Measurements from ENCODE around the gene KRTAP15-1. TPM values are rescaled to one million over a fixed set of nuclear protein-coding genes. Genes with fewer than 3 reads are reported as not detected.

The KRTAP15-1 gene
- total and polyA plus RNA-seq, 11 donors = not detected

GRCh38 chr21:30478004-30478403, 37.9 kb downstream of the KRTAP15-1 start:
- H3K4me3 ChIP-seq = no peak overlapping the region
- DNase-seq = no peak
- TF ChIP-seq POLR2A (IDR thresholded peaks at IDR 0.05) (no peak), CTCF (IDR thresholded peaks at IDR 0.05) (no peak)
- no peaks in the 10 kb centered on the region for H3K9me3 ChIP-seq
- peak overlapping the region in 3 of 12 donors; percentile 32 to 70 (median 53) for H3K27ac ChIP-seq
- no peaks in the 10 kb centered on the region for H3K27me3 ChIP-seq
- H3K4me1 ChIP-seq = peaks cover 0 to 13% (median 0%) of the 10 kb centered on the region in 12 donors
- intact Hi-C loops (cut with DNase I) = no loop called here
- no peaks in the 10 kb centered on the region for H3K36me3 ChIP-seq
- WGBS, 4 donors = 19 to 31% (median 27%) methylated on average over 3 of the region's 3 CpGs
- ATAC-seq = no peak

GRCh38 chr21:30479259-30479658, 39.2 kb downstream of the KRTAP15-1 start:
- H3K9me3 ChIP-seq = no peaks in the 10 kb centered on the region
- H3K27me3 ChIP-seq = no peaks in the 10 kb centered on the region
- intact Hi-C loops (cut with DNase I) = no loop called here
- H3K4me1 ChIP-seq = peaks cover 0 to 13% (median 0%) of the 10 kb centered on the region in 12 donors
- 19 to 30% (median 25%) methylated on average over 4 of the region's 4 CpGs for WGBS, 4 donors
- no peak for DNase-seq
- H3K4me3 ChIP-seq = no peak overlapping the region
- TF ChIP-seq POLR2A (IDR thresholded peaks at IDR 0.05) (no peak), CTCF (IDR thresholded peaks at IDR 0.05) (no peak)
- peak overlapping the region in 7 of 12 donors; percentile 6 to 70 (median 32) for H3K27ac ChIP-seq
- ATAC-seq = peak in 3 of 4 donors; percentile 19 to 72 (median 66)
- no peaks in the 10 kb centered on the region for H3K36me3 ChIP-seq

GRCh38 chr21:30480145-30480544, 40.1 kb downstream of the KRTAP15-1 start, which contains the start of gene KRTAP19-1:
Gene KRTAP19-1 (minus strand): TSS chr21:30480367. CDS start chr21:30480317, 50 bp downstream.
- peak in 1 of 4 donors; percentile 16 for ATAC-seq
- Histone ChIP-seq H3K4me1 (peaks cover 0 to 13% (median 0%) of the 10 kb centered on the region in 12 donors), H3K27ac (peak within 1 kb of the TSS in 7 of 12 donors; percentile 9 to 78 (median 60)), H3K9me3 (no peaks in the 10 kb centered on the region), H3K36me3 (no peaks in the 10 kb centered on the region), H3K27me3 (no peaks in the 10 kb centered on the region), H3K4me3 (no peak within 1 kb of the TSS)
- 79 to 86% (median 84%) methylated on average over 7 of the region's 7 CpGs for WGBS, 4 donors
- no peak for DNase-seq
- intact Hi-C loops (cut with DNase I) = loop anchor here in 1 of 10 donors (10.0 kb wide), 1 partner anchor 85 kb away; the partner anchor contains the start of gene KRTAP19-7
- TF ChIP-seq CTCF (IDR thresholded peaks at IDR 0.05) (no peak), POLR2A (IDR thresholded peaks at IDR 0.05) (no peak)

GRCh38 chr21:30482130-30482529, 42.1 kb downstream of the KRTAP15-1 start:
- 33 to 51% (median 39%) methylated on average over 2 of the region's 2 CpGs for WGBS, 4 donors
- intact Hi-C loops (cut with DNase I) = loop anchor here in 1 of 10 donors (10.0 kb wide), 1 partner anchor 83 kb away; the partner anchor contains the start of gene KRTAP19-7
- TF ChIP-seq CTCF (IDR thresholded peaks at IDR 0.05) (no peak), POLR2A (IDR thresholded peaks at IDR 0.05) (no peak)
- ATAC-seq (peak; percentile 80 to 91 (median 88)), DNase-seq (peak in 1 of 5 donors; percentile 9)
- H3K9me3 ChIP-seq = peaks cover 0 to 8% (median 0%) of the 10 kb centered on the region in 12 donors
- H3K27me3 ChIP-seq = no peaks in the 10 kb centered on the region
- H3K27ac ChIP-seq = peak overlapping the region in 6 of 12 donors; percentile 44 to 78 (median 65)
- H3K36me3 ChIP-seq = no peaks in the 10 kb centered on the region
- peaks cover 0 to 13% (median 0%) of the 10 kb centered on the region in 12 donors for H3K4me1 ChIP-seq
- no peak overlapping the region for H3K4me3 ChIP-seq
